ENCODE results near the gene KRT6C.

The KRT6C gene

DNA sequence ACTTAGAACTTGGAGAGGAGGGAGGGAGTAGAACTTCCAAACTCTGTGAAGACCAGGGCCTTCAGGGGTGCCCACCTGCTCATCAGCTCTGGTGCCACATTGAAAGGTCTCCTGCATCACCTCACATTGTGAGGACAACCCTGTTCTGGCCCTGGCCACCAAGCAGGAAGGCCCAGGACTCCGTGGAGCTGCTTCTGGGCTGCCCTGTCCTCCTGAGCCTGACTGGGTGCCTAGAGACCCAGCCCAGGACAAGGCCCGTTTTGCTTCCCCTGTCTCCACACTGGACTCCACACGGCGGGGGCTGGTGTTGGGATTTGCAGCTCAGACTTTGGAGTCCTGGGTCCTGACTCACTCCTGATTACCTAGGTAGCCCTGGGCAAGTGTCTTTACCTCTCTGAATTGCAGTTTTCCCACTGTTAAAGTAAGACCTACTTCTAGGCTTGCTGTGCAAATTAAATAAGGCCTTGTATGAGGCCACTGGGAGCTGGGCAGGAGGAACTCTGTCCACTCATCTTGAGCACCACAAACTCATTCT lies 55.0 kb downstream of the KRT6C start:
- intact Hi-C loops (cut with DNase I) = no loop called here
- DNase-seq = no peak

All from head of caudate nucleus (tissue), 42 donors.